Lower leg skin (tissue), 3 donors: ENCODE data around the gene MRPL49.

ENCODE experiments used
- POLR2A ChIP-seq, 2 donors: fragments of 450-650 bp; IDR thresholded peaks; one replicate each; pipeline ENCODE4 v1.6.1; 2016 to 2017; ENCODE audit warnings: antibody characterized with exemption in 2 of 2, mild to moderate bottlenecking in 1 of 2, moderate library complexity in 1 of 2
- TF ChIP-seq, protein P1 (sequence below), 3 donors: fragments of 450-650 bp; IDR thresholded peaks; one replicate each; pipeline ENCODE4 v1.5.1; 2016; ENCODE audit warnings: antibody characterized with exemption in 3 of 3, mild to moderate bottlenecking in 3 of 3, moderate library complexity in 2 of 3

DNA sequence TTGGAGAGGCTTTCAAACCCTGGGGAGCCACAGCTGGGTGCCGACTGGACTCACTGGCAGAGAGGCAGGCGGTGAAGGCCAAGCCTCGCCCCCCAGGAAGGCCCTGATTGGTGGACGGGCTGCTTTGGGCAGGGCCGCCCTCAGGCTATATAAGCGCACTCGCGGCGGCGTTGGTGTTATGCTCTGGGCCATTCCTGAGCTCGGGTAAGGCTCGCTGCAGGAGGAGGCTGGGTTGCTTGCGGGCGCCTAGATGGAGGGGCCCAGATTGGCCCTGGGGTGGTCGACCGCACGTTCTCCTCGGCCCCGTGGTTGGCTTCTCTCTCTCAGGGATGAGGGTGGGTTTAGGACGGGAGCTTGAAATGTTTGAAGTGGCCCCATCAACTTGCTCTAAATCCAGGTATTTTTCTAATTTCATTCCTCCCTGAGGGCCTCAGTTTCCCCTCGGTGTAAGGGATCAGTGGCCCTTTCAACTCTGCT lies 48.0 kb downstream of the MRPL49 start, which contains the start of gene SPDYC:
- TF ChIP-seq, protein P1, sequence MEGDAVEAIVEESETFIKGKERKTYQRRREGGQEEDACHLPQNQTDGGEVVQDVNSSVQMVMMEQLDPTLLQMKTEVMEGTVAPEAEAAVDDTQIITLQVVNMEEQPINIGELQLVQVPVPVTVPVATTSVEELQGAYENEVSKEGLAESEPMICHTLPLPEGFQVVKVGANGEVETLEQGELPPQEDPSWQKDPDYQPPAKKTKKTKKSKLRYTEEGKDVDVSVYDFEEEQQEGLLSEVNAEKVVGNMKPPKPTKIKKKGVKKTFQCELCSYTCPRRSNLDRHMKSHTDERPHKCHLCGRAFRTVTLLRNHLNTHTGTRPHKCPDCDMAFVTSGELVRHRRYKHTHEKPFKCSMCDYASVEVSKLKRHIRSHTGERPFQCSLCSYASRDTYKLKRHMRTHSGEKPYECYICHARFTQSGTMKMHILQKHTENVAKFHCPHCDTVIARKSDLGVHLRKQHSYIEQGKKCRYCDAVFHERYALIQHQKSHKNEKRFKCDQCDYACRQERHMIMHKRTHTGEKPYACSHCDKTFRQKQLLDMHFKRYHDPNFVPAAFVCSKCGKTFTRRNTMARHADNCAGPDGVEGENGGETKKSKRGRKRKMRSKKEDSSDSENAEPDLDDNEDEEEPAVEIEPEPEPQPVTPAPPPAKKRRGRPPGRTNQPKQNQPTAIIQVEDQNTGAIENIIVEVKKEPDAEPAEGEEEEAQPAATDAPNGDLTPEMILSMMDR (IDR thresholded peaks at IDR 0.05): no peak
- no peak for TF ChIP-seq POLR2A (IDR thresholded peaks at IDR 0.05)
